ENCODE data around the gene PILRB.
"Not testable (repeated sequence)": the region's sequence is repeated elsewhere in the genome, so short reads cannot be mapped to it uniquely, and the experiment has no call there.

- TF ChIP-seq CTCF, EP300, POLR2AphosphoS5 (IDR thresholded peaks at IDR 0.05): not testable (repeated sequence)
Measured at GRCh38 chr7:100325671-100326070, 32.2 kb upstream of the PILRB start.
